Activated CD8-positive, alpha-beta memory T cell treated with anti-CD3 and anti-CD28 coated beads for 4 hours (primary cell): ENCODE measurements around the gene FGGY.

ENCODE experiments used
- DNase-seq, 2 donors: peaks; one replicate each; pipeline ENCODE4 v3.0.0-alpha.2; 2020; ENCODE audit warnings: low read depth in 2 of 2

FGGY gene

DNA sequence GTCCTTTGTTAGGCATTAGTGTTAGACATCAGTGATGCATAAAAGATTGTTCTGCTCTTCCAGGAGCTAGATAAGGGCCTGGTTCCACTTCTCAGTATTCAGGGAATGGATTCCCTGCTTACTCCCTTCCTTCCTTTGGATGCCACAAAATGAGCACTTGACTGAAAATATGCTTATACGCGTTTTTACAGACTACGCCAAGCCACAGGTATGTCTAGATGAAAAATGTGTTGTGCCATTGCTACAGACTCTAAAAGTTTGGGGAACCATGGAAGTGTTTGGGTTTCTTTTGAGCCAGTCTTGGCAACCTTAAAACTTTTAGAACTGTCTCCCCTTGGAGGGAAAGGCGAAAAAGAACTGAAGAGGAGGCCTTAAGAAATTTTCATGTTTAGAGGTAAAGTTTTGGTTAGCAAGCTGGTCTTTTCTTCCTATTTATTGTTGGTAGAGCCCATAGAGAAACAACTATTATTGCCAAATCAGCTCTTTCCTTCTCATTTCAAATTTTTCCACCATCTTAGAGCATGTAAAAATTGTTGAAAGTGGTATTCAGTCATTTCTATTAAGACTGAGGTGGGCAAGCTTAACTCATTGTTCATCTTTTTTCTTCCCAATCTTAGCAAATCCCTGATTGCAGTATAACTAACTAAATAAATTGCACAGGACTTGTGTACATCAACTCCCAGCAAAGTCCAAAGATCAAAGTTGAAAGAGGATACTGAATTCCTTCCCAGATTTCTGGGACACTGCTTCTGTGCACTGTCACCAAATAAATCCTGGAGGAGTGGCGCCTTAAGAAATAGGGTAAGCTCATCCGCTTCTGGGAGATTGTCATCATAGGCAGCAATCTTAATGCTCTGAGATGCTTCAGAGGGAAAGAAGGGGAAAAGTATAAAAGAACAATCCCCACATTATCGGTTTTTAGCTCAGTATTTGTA, 18.9 kb downstream of the FGGY start:
- no peak for DNase-seq

DNA sequence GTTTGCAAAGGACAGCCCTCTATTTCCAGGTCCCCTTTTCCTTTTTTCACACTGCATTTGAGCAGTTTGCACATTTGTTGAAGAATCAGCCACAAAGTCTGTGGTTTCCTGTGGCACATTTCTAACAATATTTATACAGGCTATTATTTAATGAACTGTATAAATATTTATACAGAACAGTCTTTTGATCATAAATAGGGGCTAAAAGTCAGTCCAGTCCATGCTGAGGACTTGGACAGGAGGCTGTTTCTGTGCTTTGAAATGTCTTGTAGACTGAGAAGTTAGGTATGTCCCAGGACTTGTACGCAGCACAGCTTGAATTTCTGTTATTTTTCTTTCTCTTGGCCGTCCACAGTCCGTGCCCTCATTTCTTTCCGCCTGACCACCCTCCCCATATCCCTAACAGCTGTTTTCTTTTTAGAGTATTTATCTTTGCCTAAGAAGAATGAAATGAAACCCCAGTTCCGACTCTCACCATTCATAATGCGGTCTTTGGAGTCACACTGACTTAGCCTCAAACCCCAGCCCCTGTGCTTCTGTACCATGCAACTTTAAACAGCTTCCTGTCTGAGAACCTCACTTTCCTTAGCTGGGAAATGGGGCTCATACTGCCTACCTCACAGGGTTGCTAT, 19.7 kb downstream of the FGGY start:
- DNase-seq = no peak

- no peak for DNase-seq
These were observed 20.4 kb downstream of the FGGY start for GRCh38 chr1:59317343-59317742.

- no peak for DNase-seq
These were observed 20.9 kb downstream of the FGGY start for GRCh38 chr1:59317780-59318179.

DNA sequence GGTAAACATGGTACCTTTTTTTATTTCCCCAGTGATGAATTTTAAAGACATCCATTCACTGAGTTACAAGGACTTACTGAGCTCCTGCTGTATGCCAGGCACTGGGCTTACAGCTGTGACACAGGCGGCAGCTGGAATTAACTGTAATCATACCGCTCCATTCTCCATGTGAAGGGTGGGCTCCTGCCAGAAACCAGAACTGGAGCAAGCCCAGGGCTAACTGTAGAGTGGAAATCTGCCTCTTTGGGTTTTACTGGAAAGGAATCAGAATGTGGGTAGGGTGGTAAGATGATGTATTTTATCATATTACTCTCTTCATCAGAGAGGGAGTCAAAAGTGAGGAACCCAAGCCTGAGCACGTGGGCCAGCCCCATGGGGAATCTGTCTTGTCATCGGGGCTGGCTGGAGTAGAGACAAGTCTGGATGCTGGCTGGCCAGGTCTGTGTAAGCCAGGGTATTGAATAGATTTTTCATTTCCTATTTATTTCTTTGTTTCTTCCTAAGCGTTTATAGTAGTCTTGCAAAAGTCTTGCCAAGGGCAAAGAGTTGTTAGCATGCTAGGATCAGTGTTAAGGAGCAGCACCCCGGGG, 21.5 kb downstream of the FGGY start:
- no peak for DNase-seq

DNA sequence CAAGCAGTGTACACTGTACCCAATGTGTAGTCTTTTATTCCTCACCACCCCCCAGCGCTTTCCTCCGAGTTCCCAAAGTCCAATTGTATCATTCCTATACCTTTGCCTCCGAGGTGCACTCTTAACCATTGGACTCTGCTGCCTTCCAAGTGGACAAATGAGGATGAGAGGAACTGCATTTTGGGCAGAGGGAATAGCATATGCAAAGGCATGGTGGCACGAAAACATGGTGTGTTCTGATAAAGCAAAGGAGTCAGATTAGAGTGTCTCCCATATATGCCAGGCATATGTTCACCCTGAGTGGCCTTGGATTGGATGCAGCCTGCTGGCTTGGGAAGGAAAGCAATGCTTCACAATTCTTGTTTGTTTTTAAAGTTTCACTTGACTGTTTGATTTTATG, 25.5 kb downstream of the FGGY start:
- no peak for DNase-seq

DNA sequence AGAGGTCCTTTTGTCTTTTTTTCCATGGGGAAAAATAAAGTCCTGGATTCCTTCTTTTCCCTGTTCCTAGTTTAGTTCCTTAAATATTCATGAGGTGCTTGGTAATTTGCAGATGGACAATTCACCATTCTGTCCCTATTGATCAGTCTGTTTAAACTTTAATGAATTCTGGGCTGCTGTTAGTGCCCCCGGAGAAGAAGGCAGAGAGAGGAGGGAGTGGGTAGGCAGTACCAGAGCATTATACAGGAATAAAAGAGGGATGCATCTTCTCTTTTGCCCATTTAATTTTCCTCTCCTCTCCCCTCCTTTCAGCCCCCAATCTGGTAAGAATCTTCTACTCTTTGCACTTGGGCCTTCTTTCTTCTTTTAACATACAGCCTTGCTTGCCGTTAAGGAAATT, 25.9 kb downstream of the FGGY start:
- DNase-seq = no peak

- no peak for DNase-seq
These were observed 27.0 kb downstream of the FGGY start for GRCh38 chr1:59323879-59324278.

DNA sequence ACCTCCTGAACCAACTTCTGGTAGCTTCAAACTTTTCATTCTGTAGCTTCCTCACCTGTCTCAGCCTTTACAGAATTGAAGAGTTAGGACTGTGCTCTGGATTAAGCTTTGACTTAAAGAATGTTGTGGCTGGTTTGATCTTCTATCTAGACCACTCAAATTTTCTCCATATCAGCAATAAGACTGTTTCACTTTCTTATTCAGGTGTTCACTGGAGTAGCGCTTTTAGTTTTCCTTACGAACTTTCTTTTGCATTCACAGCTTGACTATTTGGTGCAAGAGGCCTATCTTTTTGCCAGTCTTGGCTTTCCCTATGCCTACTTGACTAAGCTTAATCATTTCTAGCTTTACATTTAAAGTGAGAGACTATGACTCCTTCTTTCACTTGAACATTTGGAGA, 31.5 kb downstream of the FGGY start:
- no peak for DNase-seq

- no peak for DNase-seq
These were observed 32.6 kb downstream of the FGGY start for GRCh38 chr1:59329412-59330053.

- no peak for DNase-seq
These were observed 35.1 kb downstream of the FGGY start for GRCh38 chr1:59331686-59332620.

- DNase-seq = no peak
These were observed 36.1 kb downstream of the FGGY start for GRCh38 chr1:59332983-59333382.

GRCh38 chr1:59333626-59334277, 36.9 kb downstream of the FGGY start:
- no peak for DNase-seq

DNA sequence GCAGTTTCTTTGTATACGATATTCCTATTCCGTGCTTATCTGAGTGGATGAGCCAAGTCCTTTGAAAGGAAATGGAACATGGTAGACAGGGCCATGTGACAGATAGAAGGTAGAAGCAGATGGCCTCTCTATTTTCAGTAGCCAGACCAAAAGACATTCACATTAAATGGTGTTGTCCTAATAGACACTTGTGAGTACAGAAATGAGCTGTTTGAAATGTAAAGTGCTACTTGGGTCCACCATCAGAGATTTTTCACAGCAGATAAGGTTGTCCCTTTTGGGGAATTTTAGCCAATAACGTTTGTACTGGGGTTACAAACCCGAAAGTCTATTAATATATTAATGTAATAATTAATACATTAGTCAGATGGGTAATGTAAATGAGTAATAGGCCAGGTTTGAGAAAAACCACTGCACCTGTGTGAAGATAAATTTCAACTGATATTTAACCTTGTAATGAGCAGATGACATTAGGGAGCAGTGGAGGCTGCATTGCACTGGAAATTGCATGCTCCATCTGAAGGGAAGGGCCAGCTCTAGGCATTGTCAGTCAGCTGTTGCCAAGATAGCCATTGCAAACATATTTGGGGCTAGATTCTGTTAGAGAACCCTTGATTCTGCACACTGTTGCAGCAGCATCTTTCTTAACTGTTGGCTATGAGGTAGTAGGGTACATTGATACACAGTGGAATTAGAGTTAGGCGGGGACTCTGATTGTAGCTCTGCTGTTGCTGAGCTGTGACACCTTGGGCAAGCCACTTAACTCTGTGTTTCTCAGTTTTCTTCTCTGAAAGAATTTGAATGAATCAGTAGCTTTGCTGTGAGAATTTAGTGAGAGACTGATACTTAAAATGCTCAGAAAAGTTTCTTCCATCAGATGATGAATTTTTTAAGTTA, 43.8 kb downstream of the FGGY start:
- DNase-seq = no peak

- no peak for DNase-seq
These were observed 46.1 kb downstream of the FGGY start for GRCh38 chr1:59342801-59343575.

- DNase-seq = no peak
These were observed 46.6 kb downstream of the FGGY start for GRCh38 chr1:59343576-59343840.

- DNase-seq = no peak
These were observed 48.3 kb downstream of the FGGY start for GRCh38 chr1:59345221-59345620.

GRCh38 chr1:59346429-59346828, 49.5 kb downstream of the FGGY start:
- no peak for DNase-seq

DNA sequence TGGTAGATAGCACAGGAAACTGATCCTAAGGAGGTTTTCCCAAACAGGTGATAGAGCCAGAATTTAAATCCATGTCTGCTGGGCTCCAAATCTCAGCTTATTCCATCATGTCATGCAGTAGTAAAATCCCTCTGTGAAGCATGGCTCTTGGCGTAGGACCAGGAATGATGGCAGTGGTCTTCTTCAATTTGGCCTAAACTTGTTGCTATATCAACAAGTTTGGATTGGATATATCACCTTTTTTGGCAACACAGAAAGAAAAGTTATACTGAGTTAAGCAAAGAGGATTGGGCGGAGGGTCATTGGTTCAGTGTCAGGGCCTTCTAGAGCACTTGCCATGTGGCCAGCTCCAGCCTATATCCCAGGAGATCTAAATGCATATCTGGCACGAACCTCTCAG, 52.2 kb downstream of the FGGY start:
- DNase-seq = no peak
